Stimulated activated CD4-positive, alpha-beta T cell treated with anti-CD3 and anti-CD28 coated beads, Interleukin-12 subunit alpha, Interleukin-12 subunit beta, amount 100 ng/mL, for 4 hours (primary cell): ENCODE data around the gene HYAL2.

Experiments
- DNase-seq: peaks from one replicate; pipeline ENCODE4 v3.0.0-alpha.2; 2020

The HYAL2 gene

GRCh38 chr3:50302095-50303012 lies 20.2 kb downstream of the HYAL2 start:
- no peak for DNase-seq

GRCh38 chr3:50300681-50301254 lies 21.8 kb downstream of the HYAL2 start:
- DNase-seq: no peak

GRCh38 chr3:50299929-50300680 lies 22.4 kb downstream of the HYAL2 start:
- no peak for DNase-seq

- no peak for DNase-seq
Measured at GRCh38 chr3:50299638-50299928, 23.0 kb downstream of the HYAL2 start.

GRCh38 chr3:50298836-50299637 lies 23.5 kb downstream of the HYAL2 start, which contains the start of the genes HYAL3 and NAA80:
Gene HYAL3 (minus strand): TSS chr3:50299405. CDS start chr3:50295602, 3,803 bp downstream.
Gene NAA80 (minus strand): TSS chr3:50299405. CDS start chr3:50297463, 1,942 bp downstream.
- peak; percentile 97 for DNase-seq

- DNase-seq: no peak
Measured at GRCh38 chr3:50297896-50298725, 24.4 kb downstream of the HYAL2 start.

- no peak for DNase-seq
Measured at GRCh38 chr3:50297384-50297775, 25.2 kb downstream of the HYAL2 start.

- no peak for DNase-seq
Measured at GRCh38 chr3:50296721-50297383, 25.7 kb downstream of the HYAL2 start.

GRCh38 chr3:50295553-50296431 lies 26.8 kb downstream of the HYAL2 start:
- DNase-seq: no peak

- DNase-seq: no peak
Measured at GRCh38 chr3:50294492-50295403, 27.8 kb downstream of the HYAL2 start.

- no peak for DNase-seq
Measured at GRCh38 chr3:50294089-50294488, 28.5 kb downstream of the HYAL2 start.

GRCh38 chr3:50293079-50293801 lies 29.3 kb downstream of the HYAL2 start:
- DNase-seq: no peak

- peak; percentile 92 for DNase-seq
Measured at GRCh38 chr3:50292159-50293078, 30.1 kb downstream of the HYAL2 start, which contains the start of gene IFRD2. Gene IFRD2 (minus strand): TSS chr3:50292429. CDS start chr3:50292274, 155 bp downstream.

- DNase-seq: no peak
Measured at GRCh38 chr3:50290161-50290641, 32.3 kb downstream of the HYAL2 start.

- no peak for DNase-seq
Measured at GRCh38 chr3:50289130-50289529, 33.4 kb downstream of the HYAL2 start.

GRCh38 chr3:50288387-50289007 lies 34.0 kb downstream of the HYAL2 start:
- DNase-seq: no peak
